HPDE6-E6E7 (cell line): ENCODE measurements around the gene PHAF1.
"Not testable (repeated sequence)": the region's sequence is repeated elsewhere in the genome, so short reads cannot be mapped to it uniquely, and the experiment has no call there.

Experiments used
- DNase-seq: peaks from one replicate; pipeline ENCODE4 v3.0.0; 2011; ENCODE audit warnings: missing footprints; ENCODE audit errors: extremely low spot score

Gene PHAF1

GRCh38 chr16:67105246-67105645 lies 4.5 kb upstream of the PHAF1 start:
- DNase-seq: no peak

- DNase-seq: no peak
These were observed 3.9 kb upstream of the PHAF1 start for GRCh38 chr16:67105881-67106280.

GRCh38 chr16:67108489-67108888 lies 1.3 kb upstream of the PHAF1 start:
- no peak for DNase-seq

DNA sequence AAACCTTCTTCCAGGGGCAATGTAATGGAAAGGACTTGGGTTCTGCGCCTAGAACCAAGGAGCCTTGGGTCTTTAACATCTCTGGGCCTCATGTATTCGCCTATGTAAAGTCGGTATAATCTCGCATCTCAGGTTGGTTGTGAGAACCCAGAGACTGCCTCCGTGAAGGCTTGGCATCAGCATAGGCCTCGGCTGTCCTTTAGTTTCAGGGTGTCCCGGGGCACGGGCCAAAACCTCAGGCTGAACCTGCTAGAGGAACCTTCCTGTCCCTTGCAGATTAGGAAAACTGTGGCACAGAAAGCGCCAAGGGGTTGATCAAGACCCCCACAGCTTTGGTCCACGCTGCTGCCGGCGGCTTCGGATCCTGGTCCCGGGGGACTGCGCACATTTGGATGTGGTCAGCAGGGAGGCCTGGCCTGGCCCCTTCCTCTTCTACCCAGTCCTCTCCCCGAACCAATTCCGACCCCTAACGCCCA lies 772 bp upstream of the PHAF1 start:
- no peak for DNase-seq

DNA sequence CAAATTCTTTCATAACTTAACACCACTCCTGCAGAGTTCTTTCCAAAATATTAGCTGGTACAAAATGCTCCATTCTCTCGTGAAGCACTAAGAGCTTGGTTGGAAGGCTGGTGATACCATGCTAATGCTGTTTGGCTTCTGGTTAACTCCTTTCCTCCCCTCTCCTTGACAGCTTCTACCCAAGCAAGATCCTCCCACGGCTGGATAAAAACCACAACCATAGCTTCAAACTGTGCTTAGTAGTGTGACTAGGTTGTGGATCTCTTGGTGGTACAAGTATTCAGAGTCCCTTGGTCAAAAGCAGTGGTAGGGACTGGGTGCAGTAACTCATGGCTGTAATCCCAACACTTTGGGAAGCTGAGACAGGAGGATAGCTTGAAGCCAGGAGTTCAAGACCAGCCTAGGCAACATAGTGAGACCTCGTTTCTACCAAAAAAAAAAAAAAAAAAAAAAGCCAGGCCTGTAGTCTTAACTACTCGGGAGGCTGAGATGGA lies 2.3 kb downstream of the PHAF1 start:
- no peak for DNase-seq

DNA sequence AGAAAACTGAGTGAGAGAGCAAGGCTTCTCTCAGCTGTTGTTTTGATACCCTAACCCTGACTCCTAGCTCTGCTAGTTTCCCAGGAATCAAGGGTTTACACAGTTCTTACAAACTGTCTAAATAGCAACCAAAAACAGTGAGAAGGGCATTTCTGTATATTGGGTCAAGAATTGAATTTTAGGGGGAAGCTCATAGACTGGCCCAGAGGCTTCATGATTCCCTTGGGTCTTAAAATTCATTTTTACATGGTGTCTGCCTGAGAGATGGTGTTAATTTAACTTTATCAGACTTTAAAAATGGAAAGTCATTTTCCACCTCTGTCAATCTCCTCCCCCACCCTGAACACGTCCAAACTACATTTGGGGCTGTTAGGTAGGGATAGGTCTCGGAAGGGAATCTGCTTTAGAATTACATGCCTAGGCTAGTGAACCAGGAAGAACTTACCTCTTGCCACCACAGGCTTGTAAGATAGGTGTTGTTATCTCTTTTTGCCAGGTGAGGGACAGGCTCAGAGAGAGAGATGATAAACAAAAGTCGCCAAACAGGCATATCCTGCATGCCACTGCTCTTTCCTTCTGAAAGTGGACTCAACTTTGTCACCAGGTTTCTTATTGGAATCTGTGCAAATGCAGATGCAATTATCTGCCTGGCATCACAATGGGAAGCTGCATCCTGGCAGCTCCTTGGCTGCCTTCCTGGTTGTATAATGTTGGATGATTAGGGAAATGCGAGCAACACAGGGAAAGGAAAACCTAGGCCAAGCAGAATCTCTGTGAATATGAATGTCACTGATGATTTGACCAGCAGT lies 3.1 kb downstream of the PHAF1 start:
- DNase-seq: no peak

GRCh38 chr16:67114793-67115192 lies 5.1 kb downstream of the PHAF1 start:
- no peak for DNase-seq

DNA sequence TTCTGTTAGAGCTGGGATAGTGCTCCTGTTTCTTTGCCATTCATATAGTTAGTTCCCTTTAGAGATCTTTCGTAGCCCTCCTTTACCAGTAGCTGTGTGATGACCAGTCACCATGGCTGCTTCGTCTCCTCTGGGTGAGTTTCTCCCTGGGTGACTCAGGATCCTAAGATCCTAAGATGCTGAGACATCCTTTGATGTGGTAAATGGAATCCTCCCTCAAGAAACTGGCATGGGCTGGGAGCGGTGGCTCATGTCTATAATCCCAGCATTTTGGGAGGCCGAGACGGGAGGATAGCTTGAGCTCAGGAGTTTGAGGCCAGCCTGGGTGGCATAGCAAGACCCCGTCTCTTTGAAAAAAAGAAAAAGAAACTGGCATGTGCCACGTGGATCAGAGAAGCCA lies 5.9 kb downstream of the PHAF1 start:
- DNase-seq: no peak

DNA sequence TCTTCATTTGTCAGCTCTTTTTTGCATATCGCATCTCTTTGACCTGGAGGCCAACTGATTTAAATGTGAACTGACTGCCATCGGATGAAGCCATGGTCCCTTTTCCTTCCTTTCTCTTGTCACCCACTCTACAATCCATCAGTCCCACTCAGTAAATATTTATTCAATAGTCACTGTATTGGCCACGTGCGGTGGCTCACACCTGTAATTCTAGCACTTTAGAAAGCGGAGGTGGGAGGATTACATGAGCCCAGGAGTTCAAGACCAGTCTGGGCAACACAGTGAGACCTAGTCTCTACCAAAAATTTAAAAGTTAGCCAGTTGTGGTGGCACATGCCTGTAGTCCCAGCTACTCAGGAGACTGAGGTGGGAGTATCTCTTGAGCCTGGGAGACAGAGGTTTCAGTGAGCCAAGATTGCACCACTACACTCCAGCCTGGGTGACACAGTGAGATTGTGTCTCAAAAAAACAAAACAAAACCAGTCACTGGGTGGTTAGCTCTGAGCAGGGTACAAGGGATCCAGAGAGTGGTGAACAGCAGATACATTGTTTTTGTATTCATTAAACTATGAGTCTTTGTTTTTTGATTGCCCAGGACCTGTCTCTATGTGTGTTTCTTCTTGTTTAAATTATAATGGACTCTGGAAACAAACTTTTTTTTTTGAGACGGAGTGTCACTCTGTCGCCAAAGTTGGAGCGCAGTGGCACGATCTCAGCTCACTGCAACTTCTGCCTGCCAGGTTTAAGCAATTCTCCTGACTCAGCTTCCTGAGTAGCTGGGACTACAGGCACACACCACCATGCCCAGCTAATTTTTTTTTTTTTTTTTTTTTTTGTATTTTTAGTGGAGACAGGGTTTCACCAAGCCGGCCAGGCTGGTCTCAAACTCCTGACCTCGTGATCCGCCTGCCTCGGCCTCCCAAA lies 6.9 kb downstream of the PHAF1 start:
- no peak for DNase-seq

DNA sequence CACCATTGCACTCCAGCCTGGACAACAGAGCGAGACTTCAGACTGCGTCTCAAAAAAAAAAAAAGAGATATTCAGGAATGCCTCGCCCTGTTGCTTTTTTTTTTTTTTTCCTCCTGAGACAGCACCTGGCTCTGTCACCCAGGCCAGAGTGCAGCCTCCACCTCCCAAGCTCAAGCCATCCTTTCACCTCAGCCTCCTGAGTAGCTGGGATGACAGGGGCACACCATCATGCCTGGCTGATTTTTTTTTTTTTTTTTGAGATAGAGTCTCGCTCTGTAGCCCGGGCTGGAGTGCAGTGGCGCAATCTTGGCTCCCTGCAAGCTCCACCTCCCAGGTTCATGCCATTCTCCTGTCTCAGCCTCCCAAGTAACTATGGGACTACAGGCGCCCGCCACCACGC lies 8.0 kb downstream of the PHAF1 start:
- DNase-seq: no peak

- no peak for DNase-seq
These were observed 10.3 kb downstream of the PHAF1 start for GRCh38 chr16:67120025-67120424.

DNA sequence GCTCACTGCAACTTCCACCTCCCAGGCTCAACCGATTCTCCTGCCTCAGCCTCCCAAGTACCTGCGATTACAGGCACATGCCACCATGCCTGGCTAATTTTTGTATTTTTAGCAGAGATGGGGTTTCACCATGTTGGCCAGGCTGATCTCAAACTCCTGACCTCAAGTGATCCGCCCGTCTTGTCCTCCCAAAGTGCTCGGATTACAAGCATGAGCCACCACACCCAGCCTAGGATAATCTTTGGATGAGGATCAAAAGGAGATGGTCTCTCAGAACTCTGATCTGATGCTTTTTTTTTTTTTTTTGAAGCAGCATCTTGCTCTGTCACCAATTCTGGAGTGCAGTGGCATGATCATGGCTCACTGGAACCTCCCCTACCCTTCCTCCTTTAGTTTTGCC lies 13.1 kb downstream of the PHAF1 start:
- DNase-seq: not testable (repeated sequence)

- DNase-seq: no peak
These were observed 18.7 kb downstream of the PHAF1 start for GRCh38 chr16:67128417-67128816.

DNA sequence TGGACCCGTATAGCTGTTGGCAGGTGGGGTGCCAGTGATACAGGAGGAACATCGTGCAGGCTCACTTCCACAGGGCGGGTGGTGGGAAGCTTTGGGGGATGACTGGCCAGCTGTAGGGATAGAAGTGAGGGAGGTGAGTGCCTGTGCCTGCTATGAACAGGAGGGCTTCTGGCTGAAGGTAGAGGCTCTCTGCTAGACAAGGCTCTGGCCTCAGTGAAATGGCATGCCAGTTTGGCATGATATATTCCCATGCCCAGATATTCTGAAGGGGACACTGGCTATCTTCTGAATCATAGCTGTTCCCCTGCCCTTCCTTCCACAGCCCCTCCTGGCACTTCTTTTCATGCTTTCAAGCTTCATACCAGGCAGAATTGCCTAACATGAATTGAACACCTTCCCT lies 19.1 kb downstream of the PHAF1 start:
- no peak for DNase-seq

DNA sequence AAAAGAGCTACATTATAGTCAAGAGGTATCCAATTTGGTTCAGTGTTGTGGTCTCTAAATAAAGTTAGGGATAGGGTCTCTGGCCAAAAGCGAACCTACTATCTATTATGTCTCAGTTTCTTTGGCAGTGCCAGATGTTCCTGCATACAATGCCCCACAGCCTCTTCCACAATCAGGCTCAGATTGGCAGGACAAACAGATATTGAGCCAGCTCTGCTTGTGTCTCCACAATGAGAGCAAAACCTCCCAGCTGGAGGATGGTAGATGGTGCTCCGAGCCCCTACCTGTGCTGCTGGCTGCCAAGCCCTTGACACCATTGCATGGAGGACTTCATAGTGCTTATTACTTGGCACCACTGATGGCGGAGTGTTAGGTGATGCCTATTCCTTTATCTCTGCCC lies 19.7 kb downstream of the PHAF1 start:
- no peak for DNase-seq

DNA sequence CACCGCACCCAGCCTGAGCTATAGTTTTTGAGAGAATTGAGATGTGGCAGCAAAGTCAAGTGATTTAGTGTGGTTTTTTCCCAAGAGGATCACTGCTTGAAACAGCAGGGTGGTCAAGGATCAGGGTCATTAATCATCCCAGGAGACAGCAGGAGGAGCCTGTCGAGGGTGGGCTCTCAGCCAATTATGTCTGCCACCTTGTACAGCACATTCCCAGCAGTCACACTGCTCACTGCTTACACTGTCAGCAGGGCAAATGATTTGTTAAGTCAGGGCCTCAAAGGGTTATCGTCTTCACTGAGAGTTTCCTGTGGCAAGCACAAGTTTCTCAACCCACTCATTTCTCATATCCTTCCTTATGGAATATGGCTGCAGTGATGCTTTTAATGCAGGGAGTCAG lies 27.9 kb downstream of the PHAF1 start:
- no peak for DNase-seq

DNA sequence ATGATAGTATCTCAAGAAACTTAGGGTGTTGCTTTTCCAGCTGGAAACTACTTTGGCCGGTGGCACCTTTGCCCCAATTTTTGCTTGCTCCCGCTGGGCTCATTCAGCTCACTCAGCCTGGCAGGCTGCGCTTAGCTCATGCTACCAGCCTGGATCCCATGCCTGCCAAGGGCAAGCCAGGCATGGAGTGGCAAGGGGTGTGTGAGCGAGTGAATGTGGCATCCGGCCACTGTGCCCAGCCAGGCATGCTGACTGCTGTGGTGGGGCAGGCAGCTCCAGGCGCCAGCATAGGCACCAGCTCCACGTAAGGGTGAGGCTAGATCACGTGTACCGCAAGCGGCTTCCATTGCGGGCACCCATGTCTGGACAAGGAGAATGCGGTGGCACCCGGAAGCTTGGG lies 31.6 kb downstream of the PHAF1 start:
- DNase-seq: no peak

DNA sequence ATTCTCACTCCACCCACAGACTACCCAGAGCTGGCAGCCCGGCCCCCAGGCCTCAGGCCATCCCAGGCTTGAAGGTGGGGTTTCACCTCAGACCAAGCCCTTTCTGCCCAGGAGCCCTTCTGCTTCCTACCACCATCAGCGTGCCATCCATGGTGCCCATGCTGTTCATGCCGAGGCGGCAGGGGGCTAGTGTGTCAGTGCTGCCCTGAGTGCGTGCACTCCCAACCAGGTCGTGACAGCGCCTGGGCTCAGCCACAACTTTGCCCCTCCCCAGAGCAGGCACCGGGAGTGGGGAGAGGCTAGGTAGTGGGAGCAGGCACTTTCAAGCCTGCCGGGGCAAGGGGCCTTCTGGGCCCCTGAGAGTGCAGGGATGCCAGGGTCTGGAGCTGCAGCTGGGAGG lies 32.6 kb downstream of the PHAF1 start:
- no peak for DNase-seq

DNA sequence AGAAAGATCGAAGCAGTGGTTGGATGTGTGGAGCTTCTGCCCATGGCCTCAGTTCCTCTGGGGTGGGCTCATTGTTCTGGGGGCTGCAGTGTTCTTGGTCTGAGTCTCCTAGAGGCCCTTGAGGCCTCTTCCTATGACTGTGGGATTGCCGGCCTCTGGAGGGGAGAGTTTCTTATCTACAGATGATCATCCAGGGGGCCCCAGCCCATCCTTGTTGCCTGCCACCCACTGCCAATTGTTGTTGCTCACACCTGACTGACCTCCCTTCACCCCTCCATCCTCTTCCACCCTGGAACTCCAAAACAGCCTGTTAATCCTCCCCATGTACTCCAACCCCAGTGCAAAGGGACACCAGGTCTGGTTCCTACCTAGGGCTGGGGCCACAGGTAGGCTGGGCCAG lies 35.2 kb downstream of the PHAF1 start:
- no peak for DNase-seq

DNA sequence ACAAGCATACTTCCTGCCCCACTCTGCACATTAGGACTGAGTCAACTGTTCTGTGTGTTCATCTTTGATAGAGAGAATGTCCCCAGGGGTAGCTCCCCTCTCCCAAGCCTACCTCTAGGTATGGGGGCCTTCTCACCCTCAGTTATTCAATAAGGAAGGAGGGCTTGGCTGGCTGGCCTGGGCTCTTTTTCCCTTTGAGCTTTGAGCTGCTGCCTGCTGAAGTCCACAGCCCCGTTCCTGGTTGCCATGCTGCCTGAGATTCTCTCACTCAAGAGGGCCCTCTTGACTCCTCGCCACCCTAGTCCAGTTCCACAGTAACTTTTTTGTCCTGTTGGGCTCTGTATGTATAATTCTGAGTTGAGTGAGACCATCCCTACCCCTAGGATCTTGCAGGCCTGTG lies 36.0 kb downstream of the PHAF1 start:
- no peak for DNase-seq

DNA sequence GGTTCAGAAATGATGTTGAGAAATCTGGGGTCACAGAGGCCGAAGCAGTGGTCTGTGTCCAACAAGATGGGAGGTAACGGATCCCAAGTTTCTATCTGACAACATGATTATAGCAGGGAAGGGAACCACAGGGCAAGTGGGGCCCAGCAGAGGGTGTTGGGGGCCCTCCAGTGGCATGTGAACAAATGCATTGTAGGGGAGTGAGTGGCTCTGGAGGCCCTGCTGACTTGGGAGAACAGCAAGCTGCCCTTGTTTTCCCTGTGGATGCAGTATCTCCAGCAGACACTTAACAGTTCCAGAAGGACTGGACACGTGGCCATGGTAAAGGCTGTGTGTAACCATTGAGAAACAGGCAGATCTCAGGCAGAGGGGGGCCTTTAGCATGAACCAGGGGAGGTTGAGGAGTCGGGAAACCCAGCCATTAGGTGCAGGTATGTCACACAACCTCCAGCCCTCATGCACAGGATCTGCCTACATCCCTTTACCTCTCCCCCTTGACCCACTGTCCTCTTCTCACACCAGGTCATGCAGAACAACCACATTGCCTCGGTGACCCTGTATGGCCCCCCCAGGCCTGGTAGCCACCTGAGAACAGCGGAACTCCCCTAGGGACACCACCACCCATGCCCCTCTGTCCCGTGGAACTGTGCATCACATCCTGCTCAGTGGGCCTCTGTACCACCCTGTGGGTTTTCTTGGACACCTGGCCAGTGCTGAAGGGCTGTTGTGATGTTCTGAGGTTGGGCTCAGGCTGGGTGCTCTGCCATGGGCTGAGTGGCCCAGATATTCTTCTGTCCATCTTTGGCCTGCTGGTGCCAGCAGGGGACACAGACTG lies 37.0 kb downstream of the PHAF1 start:
- no peak for DNase-seq
